Measurements from ENCODE around the gene EMX2.

EMX2 gene

DNA sequence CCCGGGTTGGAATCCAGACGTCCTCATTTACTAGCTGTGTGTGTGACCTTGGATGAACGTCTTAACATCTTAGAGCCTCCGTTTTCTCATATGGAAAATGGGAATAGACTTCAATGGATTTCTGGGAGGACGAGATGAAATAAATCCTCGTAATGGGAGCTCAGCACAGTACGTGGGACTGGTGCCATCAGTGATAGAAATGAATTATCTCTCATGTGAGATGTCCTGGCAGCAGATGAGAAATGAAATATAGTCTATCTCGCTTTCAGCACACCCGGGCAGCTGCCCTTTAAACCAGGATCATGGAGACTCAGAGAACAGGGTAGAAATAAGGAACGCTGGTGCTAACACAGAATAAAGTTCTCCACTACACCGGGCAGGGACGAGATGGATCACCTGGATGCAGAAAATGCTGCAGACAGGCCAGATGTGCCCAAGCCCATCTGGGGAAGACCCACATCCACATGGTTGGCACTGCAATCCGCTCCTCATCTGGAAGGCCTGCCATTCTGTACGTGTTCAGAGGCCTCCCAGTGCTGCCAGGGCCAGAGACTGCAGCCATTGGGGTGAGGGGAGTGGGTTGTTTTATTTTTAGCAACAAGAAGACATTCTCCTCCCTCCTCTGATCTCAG, 11.1 kb upstream of the EMX2 start:
- H3K4me3 ChIP-seq (ENCODE audit: low read depth, low read length) = no peak overlapping the region

DNA sequence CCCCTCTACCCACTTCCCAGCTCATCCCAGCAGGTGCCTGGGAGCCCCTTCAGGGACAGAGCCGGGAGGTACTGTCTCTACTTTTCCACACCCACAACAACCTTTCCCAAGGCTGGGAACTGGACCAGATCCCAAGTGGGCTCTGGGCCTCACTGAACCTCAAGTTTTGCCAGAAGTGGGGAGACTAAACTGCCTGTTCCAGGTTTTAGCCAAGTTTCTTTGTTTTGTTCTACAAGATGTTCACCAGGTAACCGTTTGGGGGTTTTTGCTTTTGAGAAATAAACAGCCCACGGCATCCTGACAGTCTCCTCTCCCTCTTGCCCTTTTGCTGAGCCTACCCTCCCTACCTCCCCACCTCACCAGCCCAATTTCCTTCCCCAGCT, 10.6 kb upstream of the EMX2 start:
- H3K4me3 ChIP-seq (ENCODE audit: low read depth, low read length) = no peak overlapping the region

DNA sequence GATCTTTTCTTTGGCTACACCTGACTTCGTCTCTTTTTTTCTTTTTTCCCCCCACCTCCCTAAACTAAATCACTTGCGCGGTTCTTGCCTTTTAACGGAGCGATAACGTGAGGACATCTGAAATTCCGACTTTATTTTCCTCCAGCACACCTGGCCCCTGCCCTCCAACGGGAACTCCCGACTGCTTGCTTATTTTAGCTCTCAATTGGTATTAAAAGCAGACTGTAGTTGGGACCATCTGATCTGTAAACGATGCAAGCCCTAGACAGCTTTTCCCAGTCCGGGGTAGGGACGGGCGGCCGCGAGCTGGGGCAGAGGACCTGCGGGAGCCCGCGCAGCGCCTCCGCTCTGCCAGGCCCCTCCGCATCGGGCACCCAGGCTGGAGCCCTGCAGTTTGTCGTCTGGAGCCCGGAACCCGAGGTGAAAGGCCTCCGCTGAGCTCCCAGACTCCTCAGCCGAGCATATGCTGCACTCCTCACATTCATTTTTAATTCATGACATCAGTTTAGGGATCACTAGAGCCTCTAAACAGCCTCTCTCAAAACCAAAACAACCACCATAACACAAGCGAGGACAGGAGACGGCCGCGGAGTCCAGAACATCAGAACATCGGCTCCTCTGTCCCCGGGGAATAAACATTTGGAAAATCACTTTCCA, 10.0 kb upstream of the EMX2 start:
- no peak overlapping the region for H3K4me3 ChIP-seq (ENCODE audit: low read depth, low read length)

DNA sequence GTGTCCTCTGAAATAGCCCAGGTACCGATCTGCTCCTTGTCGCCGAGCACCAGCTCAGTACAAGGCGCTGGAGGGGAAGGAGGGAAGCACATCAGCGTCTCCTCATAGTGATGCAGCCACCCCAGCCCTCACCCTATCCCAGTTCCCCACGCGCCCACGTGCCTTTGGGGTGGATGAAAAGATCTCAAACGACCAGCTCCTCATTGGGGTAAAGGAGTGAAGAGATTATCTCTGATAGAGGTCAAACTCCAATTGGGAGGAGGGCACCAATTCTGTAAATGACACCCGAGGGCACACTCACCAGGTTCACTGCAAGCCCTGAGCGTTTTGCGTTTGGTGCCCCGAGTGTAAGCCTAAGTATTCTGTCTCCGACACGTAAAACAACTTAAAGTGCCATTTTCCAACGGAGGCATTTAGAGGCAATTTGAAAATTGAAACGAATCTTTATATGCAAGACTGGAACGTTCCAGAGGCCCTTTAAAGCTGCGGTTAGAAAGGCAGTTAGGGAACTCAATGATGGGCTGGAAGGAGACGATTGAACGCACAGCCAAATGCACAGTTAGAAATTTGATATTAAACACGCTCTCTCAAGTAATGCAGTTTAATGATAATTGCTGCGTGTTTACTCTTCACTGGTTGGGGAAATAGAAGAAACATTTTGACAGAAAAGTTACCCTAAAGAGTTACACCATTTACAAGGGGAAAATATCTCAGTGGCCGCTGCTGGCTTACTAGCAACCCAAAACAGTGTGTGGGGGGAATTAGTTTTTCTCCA, 8.9 kb upstream of the EMX2 start:
- H3K4me3 ChIP-seq (ENCODE audit: low read depth, low read length) = no peak overlapping the region

DNA sequence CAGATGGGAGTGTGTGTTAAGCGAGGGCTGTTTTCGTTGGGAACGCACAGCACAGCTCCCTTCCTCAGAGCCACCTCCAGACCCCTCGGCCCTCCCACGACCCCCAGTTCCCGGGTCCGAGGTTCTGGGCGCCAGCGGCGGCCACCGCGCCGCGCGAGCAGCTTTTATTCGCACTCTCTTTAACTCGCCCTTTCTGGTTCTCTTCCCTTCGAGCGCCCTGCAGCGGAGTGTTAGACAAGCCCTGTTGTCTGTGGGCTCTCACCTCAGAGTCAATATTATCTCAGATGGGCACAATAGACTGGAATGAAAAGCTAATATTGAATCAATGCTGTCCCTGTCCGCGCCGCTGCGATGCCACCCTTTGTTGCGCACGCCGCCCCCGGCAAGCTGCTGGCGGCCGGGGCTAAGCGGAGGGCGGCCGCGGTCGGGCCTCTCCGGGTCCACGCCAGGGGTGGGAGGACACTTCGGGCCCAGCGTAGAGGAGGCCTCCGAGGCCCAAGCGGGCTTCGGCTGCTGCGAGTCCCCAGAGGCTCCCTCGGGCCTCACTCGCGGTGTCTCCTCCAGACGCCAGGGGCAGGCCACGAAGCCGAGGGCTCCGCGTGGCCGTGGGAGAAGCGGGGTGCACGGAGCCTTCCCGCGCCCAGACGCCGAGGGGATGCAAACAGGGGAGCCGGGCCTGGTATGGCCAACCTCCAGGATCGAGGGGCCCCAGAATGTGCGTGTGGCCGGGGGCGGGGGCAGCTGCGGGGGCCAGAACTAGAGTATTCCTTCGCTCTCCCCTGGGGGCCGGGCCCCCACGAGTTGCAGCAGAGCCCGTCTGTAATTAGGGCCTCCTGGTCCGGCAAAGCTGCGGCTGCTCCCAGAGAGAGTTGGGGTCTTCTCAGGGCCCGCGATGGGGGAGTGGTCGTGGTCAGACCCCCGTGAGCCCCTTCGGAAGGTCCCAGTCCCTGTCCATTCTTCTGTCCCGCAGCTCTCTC, 7.9 kb upstream of the EMX2 start:
- no peak overlapping the region for H3K4me3 ChIP-seq (ENCODE audit: low read depth, low read length)

DNA sequence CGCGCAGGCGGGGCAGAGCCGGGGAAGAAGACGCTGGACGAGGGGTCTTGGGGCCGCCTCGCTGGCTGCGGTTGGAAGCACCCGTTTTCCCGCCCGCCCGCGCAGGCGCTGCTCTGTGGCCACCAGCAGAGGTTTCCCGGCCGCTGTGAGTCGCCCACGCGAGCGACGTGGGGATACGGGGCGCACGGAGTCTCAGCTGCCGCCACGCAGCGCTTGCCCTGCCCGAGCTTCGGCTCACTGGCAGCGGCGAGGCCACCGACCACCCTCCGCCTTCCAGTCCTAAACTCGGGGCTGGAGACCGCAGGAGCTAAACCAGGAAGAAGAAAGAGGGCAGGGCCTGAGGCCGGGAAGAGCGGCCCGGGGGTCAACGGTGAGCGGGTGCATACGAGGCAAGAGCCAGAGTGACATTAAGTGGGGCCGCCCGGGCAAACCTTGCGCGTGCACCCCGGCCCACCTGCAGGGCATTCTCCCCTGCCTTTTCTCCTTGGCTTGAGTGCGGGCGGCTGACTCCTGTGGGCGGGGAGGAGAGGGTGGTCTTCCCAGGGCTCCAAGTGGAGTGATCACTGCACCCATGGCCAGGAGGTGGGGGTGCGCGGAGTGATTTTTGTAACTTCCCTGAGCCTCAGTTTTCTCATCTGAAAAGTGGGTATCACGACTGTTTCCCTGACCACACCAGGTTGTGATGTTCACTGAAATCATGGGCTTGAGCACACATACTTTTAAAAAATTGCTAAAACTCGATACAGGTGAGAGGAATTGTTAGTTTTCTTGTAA, 7.1 kb upstream of the EMX2 start:
- no peak overlapping the region for H3K4me3 ChIP-seq (ENCODE audit: low read depth, low read length)

DNA sequence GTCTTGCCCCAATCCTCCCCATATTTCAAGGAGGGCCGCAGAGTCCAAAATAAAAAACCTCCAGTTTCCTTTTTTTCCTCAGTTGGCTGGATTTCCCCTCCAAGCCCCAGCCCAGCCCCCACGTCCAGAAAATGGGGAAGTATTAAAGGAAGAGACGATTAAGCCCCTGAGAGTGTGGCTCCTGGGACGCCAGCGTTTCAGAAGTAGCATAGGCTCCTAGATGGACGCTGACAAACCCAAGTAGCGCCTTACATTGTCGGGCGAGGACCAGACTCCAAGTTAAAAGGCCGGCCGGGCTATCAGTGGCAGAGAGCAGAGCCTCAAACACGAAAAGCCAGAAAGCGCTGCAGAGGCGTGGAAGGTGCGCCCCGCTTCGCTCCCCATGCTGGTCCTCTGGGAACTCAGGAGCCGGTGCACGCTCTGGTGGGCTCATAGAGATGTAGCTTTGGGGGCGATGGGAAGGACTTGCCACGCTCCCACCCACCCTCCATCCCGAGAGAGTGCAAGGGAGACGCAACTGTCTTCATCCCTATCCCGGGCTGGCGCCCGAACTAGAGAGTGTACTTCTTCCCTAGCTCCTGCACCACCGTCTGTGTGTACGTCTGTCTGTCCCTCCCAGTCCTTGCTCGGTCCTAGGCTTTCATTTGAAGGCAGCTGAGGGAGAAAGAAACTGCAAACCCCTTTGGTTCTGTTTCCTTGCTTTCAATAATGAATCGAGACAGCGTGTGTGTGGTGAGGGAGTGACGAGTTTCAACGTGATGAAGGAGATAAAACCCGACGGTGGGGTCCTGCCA, 6.3 kb upstream of the EMX2 start:
- H3K4me3 ChIP-seq (ENCODE audit: low read depth, low read length) = no peak overlapping the region

DNA sequence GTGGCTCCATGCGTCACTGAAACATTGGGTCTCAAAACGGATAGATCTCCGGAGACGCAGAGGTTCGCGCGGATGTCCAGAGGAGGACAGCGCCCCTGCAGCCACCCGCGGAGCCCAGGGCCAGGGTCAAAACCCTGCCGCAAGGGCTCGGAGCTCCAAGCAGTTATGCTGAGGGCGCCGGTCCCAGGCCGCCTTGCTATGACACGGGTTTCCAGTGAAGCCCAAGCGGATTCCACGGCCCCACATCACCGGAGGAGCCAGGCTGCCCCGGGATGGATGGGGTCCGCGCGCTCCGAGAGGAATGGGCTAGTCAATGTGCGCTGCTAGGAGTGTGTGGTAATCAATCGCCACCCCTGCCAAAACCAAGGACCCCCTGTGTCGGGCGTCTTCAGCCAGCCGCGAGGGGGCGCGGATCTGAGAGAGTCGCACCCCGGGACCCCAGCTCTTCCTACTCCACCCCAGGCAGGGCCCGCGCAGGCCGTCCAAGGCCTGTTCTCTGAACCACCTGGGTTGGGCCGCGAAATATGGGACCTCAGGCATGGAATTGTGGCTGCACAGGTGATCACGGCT, 5.6 kb upstream of the EMX2 start:
- no peak overlapping the region for H3K4me3 ChIP-seq (ENCODE audit: low read depth, low read length)

DNA sequence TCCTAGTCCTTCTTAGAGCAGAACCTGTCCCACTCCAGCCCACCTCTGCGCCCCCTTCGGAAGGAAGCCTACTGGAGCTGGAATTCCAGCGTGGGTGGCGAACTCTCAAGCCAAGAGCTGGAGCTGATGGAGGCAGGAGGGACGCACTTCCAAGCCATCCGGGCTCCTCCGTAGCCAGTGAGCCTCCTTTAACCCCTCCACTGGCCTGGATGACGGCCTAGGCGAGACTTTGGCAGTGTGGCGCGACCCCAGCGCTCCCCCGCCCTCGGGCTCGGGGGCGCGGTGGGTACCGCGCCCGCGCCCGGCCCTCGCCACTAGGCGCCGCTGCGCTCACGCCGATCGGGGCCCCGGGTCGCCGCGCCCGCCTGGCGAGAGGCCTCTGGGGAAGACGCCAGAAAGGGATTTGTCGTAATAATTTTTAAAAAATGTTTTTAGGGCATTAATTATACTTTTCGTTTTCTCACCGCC, 5.1 kb upstream of the EMX2 start:
- H3K4me3 ChIP-seq (ENCODE audit: low read depth, low read length) = no peak overlapping the region

DNA sequence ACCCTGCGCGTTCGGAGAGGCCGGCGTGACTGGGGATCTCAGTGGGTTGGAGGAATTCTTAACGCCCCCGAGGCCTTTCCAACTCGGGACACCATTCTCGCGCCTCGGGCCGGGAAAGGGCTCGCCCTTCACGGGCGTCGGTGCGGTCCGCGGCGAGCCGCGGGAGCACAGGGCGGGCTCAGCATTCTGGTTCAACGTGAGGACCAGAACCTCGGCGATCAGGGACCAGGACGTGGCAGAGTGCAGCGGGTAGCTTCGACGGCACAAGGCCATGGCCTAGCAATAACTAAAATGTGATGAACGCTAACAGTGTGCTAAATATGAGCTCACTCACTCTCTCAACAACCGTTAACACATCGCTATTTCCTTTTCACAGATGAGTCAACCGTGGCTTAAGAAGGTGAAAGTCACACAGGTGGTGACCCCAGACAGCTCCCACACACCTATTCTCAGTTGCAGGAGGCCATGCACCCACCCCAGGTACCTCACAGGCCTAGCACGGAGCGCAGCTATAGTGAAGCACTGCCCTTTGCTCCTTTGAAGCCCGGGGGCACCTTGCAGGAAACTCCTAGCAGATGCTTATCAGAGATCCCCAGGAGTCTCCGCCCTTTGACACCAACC, 4.5 kb upstream of the EMX2 start:
- H3K4me3 ChIP-seq (ENCODE audit: low read depth, low read length) = no peak overlapping the region

DNA sequence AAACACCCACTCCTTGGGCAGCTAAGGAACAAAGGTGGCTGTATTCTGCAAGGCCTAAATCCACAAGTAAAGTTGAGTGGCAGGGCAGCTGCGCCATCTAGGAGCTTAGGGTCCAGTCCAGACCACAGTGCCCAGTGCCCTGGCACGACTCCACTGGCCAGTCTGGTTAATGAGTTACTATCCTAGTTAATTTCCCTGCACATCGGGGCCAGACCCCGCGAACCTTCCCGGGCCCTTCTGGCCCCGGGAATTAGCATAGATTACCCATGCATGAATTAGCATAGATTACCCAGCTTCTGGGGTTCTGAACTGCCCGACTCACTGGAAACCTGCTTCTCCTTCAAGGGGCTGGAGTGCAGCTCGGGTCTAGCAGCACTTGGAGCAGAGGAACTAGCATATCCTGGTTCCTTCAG, 3.2 kb upstream of the EMX2 start:
- H3K4me3 ChIP-seq (ENCODE audit: low read depth, low read length) = no peak overlapping the region

DNA sequence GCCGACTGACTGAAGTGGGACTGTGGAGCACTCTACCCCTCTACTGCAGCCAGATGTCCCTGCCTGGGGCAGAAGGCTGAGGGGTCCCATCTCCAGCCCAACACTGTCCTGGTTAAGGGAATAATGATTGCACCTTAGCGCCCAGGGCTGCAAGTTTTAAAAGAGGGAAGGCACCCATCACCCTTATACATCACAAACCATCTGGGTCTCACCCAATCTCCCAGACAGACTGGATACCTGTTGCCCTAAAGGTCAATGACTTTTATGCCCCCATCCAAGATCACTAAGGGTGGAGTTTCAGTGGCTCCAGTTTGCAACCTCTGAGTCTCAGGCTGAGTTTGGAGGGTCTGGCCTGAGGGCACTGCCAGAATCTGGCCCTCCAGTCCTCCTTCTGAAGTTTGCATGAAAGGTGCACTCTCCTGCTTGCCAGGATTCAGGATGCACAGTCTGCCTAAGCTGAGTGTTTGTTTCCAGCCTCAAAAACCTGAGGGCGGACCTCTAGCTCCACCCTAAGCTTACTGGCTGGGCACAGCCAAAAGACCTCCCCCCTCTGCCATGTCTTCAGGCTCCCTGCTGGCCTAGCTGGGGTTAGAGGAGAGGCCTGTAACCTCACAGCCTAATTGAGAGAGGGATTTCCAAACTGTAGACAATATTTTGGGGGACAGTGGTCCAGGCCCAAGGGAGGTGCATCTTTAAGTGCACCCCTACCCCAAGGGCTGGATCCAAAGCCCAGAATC, 2.5 kb upstream of the EMX2 start:
- no peak overlapping the region for H3K4me3 ChIP-seq (ENCODE audit: low read depth, low read length)

DNA sequence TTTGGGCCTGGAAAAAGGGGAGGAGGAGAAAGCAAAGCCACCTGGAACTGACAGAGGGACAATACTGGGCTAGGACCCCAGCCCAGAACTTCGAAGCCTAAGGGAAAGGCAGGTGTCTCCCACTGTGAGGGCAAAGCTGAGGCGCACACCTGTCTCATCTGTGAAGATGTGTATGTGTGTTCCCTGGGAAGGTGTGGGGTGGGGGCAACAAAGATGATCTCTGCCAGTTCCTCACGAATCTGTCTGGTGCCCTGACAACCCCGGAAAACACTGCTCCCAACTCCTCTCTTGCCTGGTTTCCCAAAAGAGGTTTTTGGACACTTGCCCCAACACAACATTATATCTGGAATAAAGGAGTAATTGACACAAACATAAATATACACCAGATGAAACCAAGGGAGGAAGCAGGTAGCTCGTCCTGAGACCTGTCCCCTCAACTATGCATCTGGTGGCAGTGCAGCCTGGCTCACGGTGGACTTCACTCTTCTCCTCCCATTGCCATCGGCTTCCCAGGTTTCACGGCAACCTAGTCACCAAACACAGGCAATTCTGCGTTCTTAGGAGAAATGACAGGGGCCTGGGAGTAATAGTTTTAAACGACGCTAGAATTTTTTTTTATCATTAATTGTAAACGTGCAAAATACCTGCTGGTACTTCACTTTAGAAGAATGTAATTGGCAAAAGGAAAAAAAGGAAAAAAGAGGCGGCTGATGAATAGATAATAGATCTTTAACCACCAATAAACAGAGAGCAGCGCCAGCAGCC, 1.7 kb upstream of the EMX2 start:
- no peak overlapping the region for H3K4me3 ChIP-seq (ENCODE audit: low read depth, low read length)

DNA sequence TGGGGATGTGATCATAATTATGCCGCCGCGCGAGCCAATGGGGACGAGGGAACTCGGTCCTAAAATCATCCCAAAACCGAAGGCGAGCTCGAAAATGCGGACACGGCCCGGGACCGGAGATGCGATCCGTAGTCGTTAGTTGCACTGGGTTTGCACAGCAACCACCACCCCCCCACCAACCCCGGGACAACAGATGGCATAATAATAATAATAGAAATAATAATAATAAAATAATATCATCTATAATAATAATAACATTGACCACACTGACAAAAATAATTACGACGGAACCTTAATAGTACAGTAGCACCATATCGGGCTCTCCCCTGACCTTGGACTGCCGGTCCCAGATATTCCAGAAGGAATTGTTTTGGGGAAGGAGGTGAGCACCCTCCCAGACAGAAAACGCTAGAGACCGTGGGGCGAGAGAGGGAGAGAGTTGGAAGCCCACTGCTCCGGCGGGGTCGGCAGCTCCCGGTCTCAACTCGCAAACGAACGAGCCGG, 1.1 kb upstream of the EMX2 start:
- no peak overlapping the region for H3K4me3 ChIP-seq (ENCODE audit: low read depth, low read length)

DNA sequence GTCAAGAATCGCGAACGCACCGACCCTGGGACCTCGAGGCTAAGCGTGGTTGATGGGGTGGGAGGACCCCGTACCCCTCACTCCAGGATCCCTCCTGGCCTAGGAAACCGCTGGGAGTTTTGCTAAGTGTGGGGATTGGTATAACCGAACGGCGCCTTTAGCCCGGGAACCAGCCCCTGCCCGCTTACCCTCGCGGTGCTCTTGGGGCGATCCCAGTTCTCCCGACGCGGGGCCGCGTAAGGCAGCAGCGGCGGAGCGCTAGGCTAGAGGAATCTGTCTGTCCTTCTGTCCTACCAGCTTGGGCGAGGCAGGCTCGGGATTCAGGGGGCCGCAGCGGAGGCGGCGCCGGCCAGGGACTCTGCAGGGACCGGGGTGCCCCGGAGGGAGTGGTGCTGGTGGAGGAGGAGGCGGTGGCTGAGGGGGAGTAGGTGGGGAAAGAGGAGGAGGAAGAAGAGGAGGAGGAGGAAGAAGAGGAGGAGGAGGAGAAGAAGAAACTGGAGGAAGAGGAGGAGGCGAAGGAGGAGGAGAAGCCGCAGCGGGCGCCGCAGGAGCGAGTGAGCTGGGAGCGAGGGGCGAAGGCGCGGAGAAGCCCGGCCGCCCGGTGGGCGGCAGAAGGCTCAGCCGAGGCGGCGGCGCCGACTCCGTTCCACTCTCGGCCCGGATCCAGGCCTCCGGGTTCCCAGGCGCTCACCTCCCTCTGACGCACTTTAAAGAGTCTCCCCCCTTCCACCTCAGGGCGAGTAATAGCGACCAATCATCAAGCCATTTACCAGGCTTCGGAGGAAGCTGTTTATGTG, 439 bp upstream of the EMX2 start:
- H3K4me3 ChIP-seq (ENCODE audit: low read depth, low read length) = no peak overlapping the region

All from iPS-11a (cell line).